Fibroblast of lung (primary cell): ENCODE results near the gene IL17RA. TPM values are rescaled to one million over a fixed set of nuclear protein-coding genes. Genes with fewer than 3 reads are reported as not detected.

Source experiments
- DNase-seq, 2 donors: peaks; one replicate each; pipeline versions ENCODE4 v3.0.0 to v3.0.0-alpha.2; 2010; ENCODE audit warnings: low read depth in 2 of 2
- H2AFZ ChIP-seq: 2 replicates; pipeline ENCODE4 v1.5.1; 2012; ENCODE audit warnings: low read length, control low read depth, inconsistent platforms
- H3K27ac ChIP-seq: 2 replicates; pipeline ENCODE4 v1.5.1; 2011; ENCODE audit warnings: low read length, control low read depth; ENCODE audit not compliant: insufficient read depth
- H3K27me3 ChIP-seq: 2 replicates; pipeline ENCODE4 v1.5.1; 2011; ENCODE audit warnings: mild to moderate bottlenecking, low read length; ENCODE audit not compliant: control insufficient read depth, insufficient read depth
- H3K36me3 ChIP-seq: 2 replicates; pipeline ENCODE4 v1.5.1; 2011; ENCODE audit warnings: low read length; ENCODE audit not compliant: control insufficient read depth, insufficient read depth
- H3K4me1 ChIP-seq: 2 replicates; pipeline ENCODE4 v1.5.1; 2011; ENCODE audit warnings: low read length; ENCODE audit not compliant: control insufficient read depth, insufficient read depth; ENCODE audit errors: extremely low read depth
- H3K4me2 ChIP-seq: 2 replicates; pipeline ENCODE4 v1.5.1; 2011; ENCODE audit warnings: low read length, control low read depth; ENCODE audit not compliant: insufficient read depth; ENCODE audit errors: extremely low read depth
- H3K4me3 ChIP-seq, 4 experiments: fragments of 200-600 bp in 1 of 4; sonication (generic) in 1 of 4; replicated peaks in 1 of 4; 2 replicates each; pipeline ENCODE4 v1.5.1; 2011 to 2016; ENCODE audit warnings: low read length in 4 of 4, low read depth in 3 of 4, mild to moderate bottlenecking in 3 of 4, control low read depth in 2 of 4, inconsistent platforms in 1 of 4, mixed read lengths in 1 of 4; ENCODE audit not compliant: insufficient read depth in 1 of 4; ENCODE audit errors: control extremely low read depth in 1 of 4
- H3K79me2 ChIP-seq: 2 replicates; pipeline ENCODE4 v1.5.1; 2012; ENCODE audit warnings: mild to moderate bottlenecking, low read length, inconsistent platforms; ENCODE audit not compliant: control insufficient read depth, insufficient read depth
- H3K9ac ChIP-seq: 2 replicates; pipeline ENCODE4 v1.5.1; 2011; ENCODE audit warnings: mild to moderate bottlenecking, low read length, control low read depth; ENCODE audit not compliant: insufficient read depth
- H3K9me3 ChIP-seq: 2 replicates; pipeline ENCODE4 v1.5.1; 2012; ENCODE audit warnings: low read depth, low read length; ENCODE audit not compliant: control insufficient read depth, insufficient read depth
- H4K20me1 ChIP-seq: 2 replicates; pipeline ENCODE4 v1.5.1; 2011; ENCODE audit warnings: low read length; ENCODE audit not compliant: control insufficient read depth, insufficient read depth; ENCODE audit errors: extremely low read depth
- CTCF ChIP-seq, 2 donors: IDR thresholded peaks in 1 of 2; conservative IDR thresholded peaks in 1 of 2; 1 replicate in 1 of 2; 2 replicates in 1 of 2; pipeline ENCODE4 v1.5.1; 2011 to 2012; ENCODE audit warnings: low read length in 2 of 2, control low read depth in 1 of 2, inconsistent platforms in 1 of 2, low read depth in 1 of 2, mild to moderate bottlenecking in 1 of 2
- EZH2 ChIP-seq: IDR thresholded peaks from 2 replicates; pipeline ENCODE4 v1.5.1; 2012; ENCODE audit warnings: low read length, control low read depth, mild to moderate bottlenecking; ENCODE audit errors: missing control alignments
- polyA plus RNA-seq, 2 donors: library from polyadenylated mRNA; depleted of rRNA in 1 of 2; stranded (reverse) in 1 of 2; unstranded in 1 of 2; fragments of >200 nt; gene quantifications; 2 replicates each; pipeline ENCODE4 v1.2.1, GENCODE V29; 2011 to 2012; ENCODE audit warnings: missing spikeins in 1 of 2
- total RNA-seq: library from RNA; depleted of rRNA; stranded (reverse); fragments of >200 nt; gene quantifications from 2 replicates; pipeline ENCODE4 v1.2.1, GENCODE V29; 2014

The IL17RA gene
- total and polyA plus RNA-seq, 2 donors (not counting 1 experiment from before 2014, with no cell fraction given), result 5.3 to 7.1 TPM

- no peak overlapping the region for H3K9ac ChIP-seq
- TF ChIP-seq EZH2, result no peak
- no peak for TF ChIP-seq CTCF (conservative IDR thresholded peaks at IDR 0.05 in 1 of 2, IDR thresholded peaks at IDR 0.05 in 1 of 2; ENCODE audit: low read depth in 1 of 2, low read length in 2 of 2)
- no peaks in the 10 kb centered on the region for H3K27me3 ChIP-seq
- no peak overlapping the region for H3K4me2 ChIP-seq
- peaks cover 8% of the 10 kb centered on the region for H3K36me3 ChIP-seq
- H2AFZ ChIP-seq, result no peak overlapping the region
- H3K4me1 ChIP-seq, result no peaks in the 10 kb centered on the region
- H3K4me3 ChIP-seq, result no peak overlapping the region
- peaks cover 2% of the 10 kb centered on the region for H4K20me1 ChIP-seq
- no peak for DNase-seq
- peaks cover 2% of the 10 kb centered on the region for H3K79me2 ChIP-seq
- no peak overlapping the region for H3K27ac ChIP-seq
- H3K9me3 ChIP-seq, result no peaks in the 10 kb centered on the region
Observed at GRCh38 chr22:17098379-17098819, 13.6 kb downstream of the IL17RA start.

GRCh38 chr22:17100621-17101020, 15.8 kb downstream of the IL17RA start:
- Histone ChIP-seq H3K36me3 (peaks cover 12% of the 10 kb centered on the region), H4K20me1 (no peaks in the 10 kb centered on the region), H3K4me1 (no peaks in the 10 kb centered on the region), H3K79me2 (no peaks in the 10 kb centered on the region), H3K4me2 (no peak overlapping the region), H3K9ac (no peak overlapping the region), H3K9me3 (no peaks in the 10 kb centered on the region), H3K27ac (no peak overlapping the region), H3K27me3 (no peaks in the 10 kb centered on the region), H2AFZ (no peak overlapping the region), H3K4me3 (no peak overlapping the region)
- no peak for DNase-seq
- no peak for TF ChIP-seq EZH2
- TF ChIP-seq CTCF (conservative IDR thresholded peaks at IDR 0.05 in 1 of 2, IDR thresholded peaks at IDR 0.05 in 1 of 2; ENCODE audit: low read depth in 1 of 2, low read length in 2 of 2), result no peak

- peaks cover 12% of the 10 kb centered on the region for H3K36me3 ChIP-seq
- H2AFZ ChIP-seq, result no peak overlapping the region
Observed at GRCh38 chr22:17101475-17102296, 16.9 kb downstream of the IL17RA start.

More at GRCh38 chr22:17101475-17102296, 16.9 kb downstream of the IL17RA start:
- no peak for DNase-seq
- H3K27ac ChIP-seq, result no peak overlapping the region
- no peak for TF ChIP-seq CTCF (conservative IDR thresholded peaks at IDR 0.05 in 1 of 2, IDR thresholded peaks at IDR 0.05 in 1 of 2; ENCODE audit: low read depth in 1 of 2, low read length in 2 of 2)
- no peak for TF ChIP-seq EZH2
- H3K9ac ChIP-seq, result no peak overlapping the region
- no peak overlapping the region for H3K4me3 ChIP-seq
- H3K4me2 ChIP-seq, result no peak overlapping the region
- no peaks in the 10 kb centered on the region for H3K9me3 ChIP-seq
- H3K4me1 ChIP-seq, result no peaks in the 10 kb centered on the region
- no peaks in the 10 kb centered on the region for H3K79me2 ChIP-seq
- H3K27me3 ChIP-seq, result no peaks in the 10 kb centered on the region
- H4K20me1 ChIP-seq, result no peaks in the 10 kb centered on the region
